Lung (tissue), 12 donors: ENCODE data around the gene GGACT. TPM values are rescaled to one million over a fixed set of nuclear protein-coding genes. Genes with fewer than 3 reads are reported as not detected.

Source experiments
- ATAC-seq: fragments of 200-7000 bp; cut with Tn5 transposase; one replicate; pipeline ENCODE4 v1.9.1; 2020; ENCODE audit warnings: moderate number of reproducible peaks; ENCODE audit not compliant: insufficient read depth, low FRiP score
- DNase-seq, 3 donors: peaks; one replicate each; pipeline ENCODE4 v3.0.0-alpha.2; 2013 to 2017
- H3K27ac ChIP-seq, 2 donors: one replicate each; pipeline ENCODE4 v1.5.1; 2013; ENCODE audit warnings: mild to moderate bottlenecking in 2 of 2, moderate library complexity in 2 of 2, control low read depth in 1 of 2, inconsistent platforms in 1 of 2, low read depth in 1 of 2, low read length in 1 of 2
- H3K27me3 ChIP-seq, 3 donors: one replicate each; pipeline ENCODE4 v1.5.1; 2013; ENCODE audit warnings: low read length in 2 of 3; ENCODE audit not compliant: control insufficient read depth in 3 of 3, insufficient read depth in 3 of 3
- H3K36me3 ChIP-seq, 4 donors: one replicate each; pipeline ENCODE4 v1.5.1; 2013; ENCODE audit warnings: low read length in 4 of 4, mild to moderate bottlenecking in 1 of 4, moderate library complexity in 1 of 4; ENCODE audit not compliant: control insufficient read depth in 4 of 4, insufficient read depth in 4 of 4
- H3K4me1 ChIP-seq, 5 donors: one replicate each; pipeline ENCODE4 v1.5.1; 2013; ENCODE audit warnings: low read length in 5 of 5, mild to moderate bottlenecking in 2 of 5, moderate library complexity in 1 of 5; ENCODE audit not compliant: control insufficient read depth in 5 of 5, insufficient read depth in 5 of 5
- H3K4me3 ChIP-seq: one replicate; pipeline ENCODE4 v1.5.1; 2013; ENCODE audit warnings: mild to moderate bottlenecking, control low read depth, moderate library complexity
- H3K9ac ChIP-seq, 2 donors: one replicate each; pipeline ENCODE4 v1.5.1; 2013; ENCODE audit warnings: low read length in 2 of 2, control low read depth in 1 of 2; ENCODE audit not compliant: insufficient read depth in 1 of 2
- H3K9me3 ChIP-seq, 4 donors: one replicate each; pipeline ENCODE4 v1.5.1; 2013; ENCODE audit warnings: low read length in 3 of 4, mild to moderate bottlenecking in 1 of 4, moderate library complexity in 1 of 4; ENCODE audit not compliant: control insufficient read depth in 4 of 4, insufficient read depth in 3 of 4
- CTCF ChIP-seq: IDR thresholded peaks from 2 replicates; pipeline ENCODE4 v1.5.1; 2012; ENCODE audit warnings: mild to moderate bottlenecking; ENCODE audit errors: control extremely low read depth, extremely low read depth
- WGBS, 2 donors: extraction: QIAGEN DNeasy Blood & Tissue Kit; methylation state at CpG; one replicate each; pipeline ENCODE4 v1.1.7; 2013; 5-methylcytosine and 5-hydroxymethylcytosine counted together
- polyA plus RNA-seq, 2 donors: library from polyadenylated mRNA; stranded (reverse); fragments of 200-250 nt; gene quantifications; one replicate each; pipeline ENCODE4 v1.2.1, GENCODE V29; 2013
- total RNA-seq, 2 donors: library from RNA; depleted of rRNA in 1 of 2; stranded (reverse); fragments of >200 nt in 1 of 2; gene quantifications; one replicate each; pipeline ENCODE4 v1.2.1, GENCODE V29; 2014 to 2021
- donor health status: control.
- donor health status: control.
- donor health status: Bipolar disorder and iron deficiency.
- donor health status: healthy.
- donor health status: DM: yes; HTN: yes; CAD: no.

The GGACT gene
- total and polyA plus RNA-seq, 4 donors, result 1.1 to 6.8 (median 3.9) TPM

DNA sequence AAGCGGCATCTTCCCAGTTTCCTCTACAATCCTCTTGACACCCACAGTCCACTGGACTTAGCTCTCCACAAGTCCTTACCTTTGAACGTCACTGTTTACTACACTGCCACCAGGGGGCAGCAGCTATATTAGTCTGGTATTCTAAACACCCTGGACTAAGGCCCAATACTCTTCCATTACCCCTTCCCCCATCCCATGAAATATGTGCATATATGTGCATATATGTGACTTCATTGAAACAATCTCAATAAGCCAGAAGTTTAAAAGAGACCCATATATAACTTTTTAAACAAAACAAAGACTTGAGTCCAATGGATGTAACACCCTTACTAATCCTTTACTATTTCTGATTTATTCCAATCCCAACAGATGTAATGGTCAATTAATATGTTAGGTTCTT lies 15.5 kb downstream of the GGACT start:
- H3K27me3 ChIP-seq, result no peaks in the 10 kb centered on the region
- no peak overlapping the region for H3K4me3 ChIP-seq
- H3K4me1 ChIP-seq, result no peaks in the 10 kb centered on the region
- peak; percentile 46 for TF ChIP-seq CTCF
- H3K9me3 ChIP-seq, result no peaks in the 10 kb centered on the region
- DNase-seq (peak; percentile 30 to 72 (median 54)), ATAC-seq (peak; percentile 47)
- no peak overlapping the region for H3K27ac ChIP-seq
- no peak overlapping the region for H3K9ac ChIP-seq
- 38 to 44% methylated on average over 2 of the region's 2 CpGs for WGBS, 2 donors
- no peaks in the 10 kb centered on the region for H3K36me3 ChIP-seq

DNA sequence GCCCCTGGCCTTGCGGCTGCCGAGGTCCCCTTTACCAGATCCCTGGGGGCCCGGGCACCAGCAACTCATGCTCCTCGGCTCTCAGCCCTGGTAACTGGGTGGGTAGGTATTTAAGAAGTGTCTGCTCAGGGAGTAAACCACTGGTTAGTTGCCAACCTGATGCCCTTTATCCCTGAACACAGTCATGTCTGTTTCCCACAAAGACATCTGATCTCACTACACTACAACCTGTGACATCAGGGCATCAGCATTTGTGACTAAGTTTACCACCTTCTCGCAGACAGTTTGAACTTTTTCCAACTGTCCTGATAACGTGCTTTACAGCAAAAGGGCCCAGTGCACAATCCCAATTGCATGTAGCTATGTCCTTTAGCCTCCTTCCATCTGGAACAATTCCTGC lies 22.0 kb downstream of the GGACT start:
- WGBS, 2 donors, result 94% methylated on average over 6 of the region's 6 CpGs
- no peaks in the 10 kb centered on the region for H3K27me3 ChIP-seq
- H3K4me3 ChIP-seq, result no peak overlapping the region
- no peak for TF ChIP-seq CTCF
- no peaks in the 10 kb centered on the region for H3K4me1 ChIP-seq
- H3K27ac ChIP-seq, result no peak overlapping the region
- peaks cover 0 to 6% (median 0%) of the 10 kb centered on the region in 4 donors for H3K9me3 ChIP-seq
- no peaks in the 10 kb centered on the region for H3K36me3 ChIP-seq
- DNase-seq (no peak), ATAC-seq (no peak)
- H3K9ac ChIP-seq, result no peak overlapping the region

DNA sequence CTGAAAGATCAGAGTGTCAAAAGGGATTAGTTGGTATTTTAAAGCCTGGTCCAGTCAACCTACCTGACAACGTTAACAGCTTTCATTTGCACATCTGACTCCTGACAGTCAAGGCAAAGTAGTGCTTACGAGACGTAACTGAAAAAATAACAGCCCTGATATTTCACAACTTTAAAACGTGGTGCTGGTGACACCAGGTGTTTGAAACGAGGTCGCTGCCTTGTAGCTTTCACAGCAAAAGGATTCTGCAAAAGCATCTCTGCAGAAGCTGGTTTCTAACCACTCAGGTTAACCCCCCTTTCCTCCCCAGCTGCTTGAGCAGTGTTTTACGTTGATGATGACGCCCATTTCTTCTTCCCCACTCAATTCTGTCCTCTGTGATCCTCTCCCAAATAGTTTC lies 23.3 kb downstream of the GGACT start:
- H3K36me3 ChIP-seq, result no peaks in the 10 kb centered on the region
- H3K9me3 ChIP-seq, result peaks cover 0 to 6% (median 0%) of the 10 kb centered on the region in 4 donors
- H3K27me3 ChIP-seq, result no peaks in the 10 kb centered on the region
- H3K9ac ChIP-seq, result no peak overlapping the region
- ATAC-seq (no peak), DNase-seq (no peak)
- no peak overlapping the region for H3K4me3 ChIP-seq
- no peak for TF ChIP-seq CTCF
- H3K27ac ChIP-seq, result no peak overlapping the region
- WGBS, 2 donors, result 73% methylated on average over 8 of the region's 8 CpGs
- no peaks in the 10 kb centered on the region for H3K4me1 ChIP-seq

DNA sequence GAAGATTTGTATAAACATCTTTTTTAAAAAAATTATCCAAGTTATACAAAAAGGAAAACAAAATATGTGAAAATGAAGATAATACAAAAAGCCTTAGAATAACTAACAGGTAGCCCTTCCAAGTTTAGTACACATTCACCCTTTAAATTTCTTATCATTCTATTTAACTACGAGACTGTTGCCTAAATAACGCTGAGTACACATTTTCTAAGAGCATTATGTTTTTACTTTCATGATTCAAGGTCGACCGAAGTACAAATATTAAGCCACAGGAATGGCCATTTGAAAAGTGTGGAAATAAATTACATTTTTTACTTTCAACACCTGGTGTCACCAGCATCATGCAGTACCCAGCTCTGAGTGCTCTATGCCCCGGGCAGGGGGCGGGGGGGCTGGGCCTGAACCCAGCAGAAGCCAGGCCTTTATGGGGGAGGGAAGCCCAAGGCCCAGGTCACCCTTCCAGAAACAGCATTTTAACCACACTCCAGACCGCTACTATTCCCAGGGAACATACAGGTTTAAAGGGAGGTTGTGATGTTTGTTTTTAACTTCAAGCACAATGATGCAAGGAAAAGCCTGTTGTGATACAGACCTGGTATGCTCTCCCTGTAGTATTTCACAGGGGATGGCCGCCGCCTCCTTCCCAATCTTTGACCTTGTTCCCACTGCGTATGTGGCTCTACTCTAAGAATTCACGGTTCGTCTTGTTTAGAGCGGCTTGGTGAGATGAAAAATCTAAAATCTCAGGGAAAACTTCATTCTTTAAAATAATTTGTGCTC lies 24.0 kb downstream of the GGACT start:
- Histone ChIP-seq H3K4me3 (no peak overlapping the region), H3K9ac (no peak overlapping the region), H3K27me3 (no peaks in the 10 kb centered on the region), H3K36me3 (no peaks in the 10 kb centered on the region), H3K9me3 (peaks cover 0 to 6% (median 0%) of the 10 kb centered on the region in 4 donors), H3K4me1 (no peaks in the 10 kb centered on the region), H3K27ac (no peak overlapping the region)
- 87 to 93% methylated on average over 13 of the region's 13 CpGs for WGBS, 2 donors
- no peak for DNase-seq
- no peak for TF ChIP-seq CTCF
- no peak for ATAC-seq
